Measurements from ENCODE around the gene CRTC1.
A peak's percentile ranks its signal among the peaks of the same experiment; 100 is the strongest.
"Not testable (repeated sequence)": the region's sequence is repeated elsewhere in the genome, so short reads cannot be mapped to it uniquely, and the experiment has no call there.

The CRTC1 gene

GRCh38 chr19:18809149-18809868 is 125.8 kb downstream of the CRTC1 start:
- no peak for DNase-seq

- DNase-seq, result not testable (repeated sequence)
Observed at GRCh38 chr19:18811638-18812037, 128.2 kb downstream of the CRTC1 start.

DNA sequence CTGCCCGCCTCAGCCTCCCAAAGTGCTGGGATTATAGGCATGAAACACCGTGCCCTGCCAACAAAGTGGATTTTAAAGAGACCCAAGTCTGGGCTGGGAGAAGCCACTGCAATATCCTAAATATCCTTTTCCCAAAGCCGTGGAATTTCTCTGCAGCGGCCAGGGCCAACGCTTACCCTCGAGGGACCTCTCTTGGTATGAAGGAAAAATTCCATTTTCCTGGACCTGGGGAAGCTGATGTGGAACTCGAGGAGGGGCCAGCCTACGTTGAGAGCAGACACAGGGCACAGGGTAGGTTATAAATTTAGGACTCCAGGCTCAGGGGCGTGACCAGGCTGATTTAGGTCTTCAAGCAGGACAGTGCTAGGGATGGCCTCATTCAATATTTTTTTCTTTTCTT is 130.6 kb downstream of the CRTC1 start:
- no peak for DNase-seq

GRCh38 chr19:18815673-18816072 is 132.2 kb downstream of the CRTC1 start:
- DNase-seq, result no peak

GRCh38 chr19:18816645-18817044 is 133.2 kb downstream of the CRTC1 start:
- DNase-seq, result not testable (repeated sequence)

DNA sequence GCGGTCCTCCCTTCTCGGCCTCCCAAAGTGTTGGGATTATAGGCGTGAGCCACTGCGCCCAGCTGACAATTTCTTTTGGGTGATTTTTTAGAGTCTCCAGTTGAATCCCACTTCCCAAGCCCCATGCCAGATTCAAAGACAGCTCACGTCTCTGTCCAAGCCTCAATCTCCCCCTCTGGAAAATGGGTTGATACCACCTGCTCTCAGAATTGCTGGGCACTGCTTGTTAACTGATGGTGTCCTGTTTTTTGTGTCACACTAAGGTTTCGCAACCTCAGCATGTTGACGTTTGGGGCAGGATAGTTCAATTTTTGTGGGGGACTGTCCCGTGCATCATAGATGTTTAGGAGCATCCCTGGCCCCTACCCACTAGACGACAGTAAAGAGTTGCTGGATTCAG is 134.1 kb downstream of the CRTC1 start:
- DNase-seq, result no peak

DNA sequence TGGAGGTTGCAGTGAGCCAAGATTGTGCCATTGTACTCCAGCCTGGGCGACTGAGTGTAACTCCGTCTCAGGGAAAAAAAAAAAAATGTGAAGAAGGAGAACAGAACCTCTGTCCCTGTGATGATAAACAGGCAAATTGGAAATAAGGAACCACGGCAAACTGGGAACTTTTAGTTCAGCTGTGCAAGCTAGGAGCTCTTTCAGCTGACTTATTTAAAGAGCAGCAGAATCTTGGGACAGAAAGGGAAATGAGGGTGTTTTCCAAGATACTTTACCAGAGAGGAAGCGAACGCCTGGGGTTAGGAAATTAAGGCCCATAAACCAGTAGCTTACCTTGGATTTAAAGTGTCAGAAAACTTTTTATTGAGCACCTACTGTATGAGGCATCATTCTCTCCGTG is 145.3 kb downstream of the CRTC1 start:
- DNase-seq, result no peak

DNA sequence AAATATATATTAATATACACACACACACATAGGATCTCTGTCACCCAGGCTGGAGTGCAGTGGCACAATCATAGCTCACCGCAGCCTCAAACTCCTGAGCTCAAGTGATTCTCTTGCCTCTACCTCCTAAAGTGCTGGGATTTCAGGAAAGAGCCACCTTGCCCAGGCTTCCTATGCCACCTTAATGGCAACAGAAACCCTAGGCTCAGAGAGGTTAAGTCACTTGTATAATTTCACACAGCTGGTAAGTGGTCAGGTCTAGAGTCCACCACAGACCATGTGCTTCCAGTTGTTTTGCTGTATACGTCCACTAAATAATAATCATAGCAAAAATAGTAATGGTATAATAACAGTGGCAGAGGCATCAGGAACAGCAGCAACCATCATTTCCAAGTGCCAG is 147.0 kb downstream of the CRTC1 start:
- no peak for DNase-seq

DNA sequence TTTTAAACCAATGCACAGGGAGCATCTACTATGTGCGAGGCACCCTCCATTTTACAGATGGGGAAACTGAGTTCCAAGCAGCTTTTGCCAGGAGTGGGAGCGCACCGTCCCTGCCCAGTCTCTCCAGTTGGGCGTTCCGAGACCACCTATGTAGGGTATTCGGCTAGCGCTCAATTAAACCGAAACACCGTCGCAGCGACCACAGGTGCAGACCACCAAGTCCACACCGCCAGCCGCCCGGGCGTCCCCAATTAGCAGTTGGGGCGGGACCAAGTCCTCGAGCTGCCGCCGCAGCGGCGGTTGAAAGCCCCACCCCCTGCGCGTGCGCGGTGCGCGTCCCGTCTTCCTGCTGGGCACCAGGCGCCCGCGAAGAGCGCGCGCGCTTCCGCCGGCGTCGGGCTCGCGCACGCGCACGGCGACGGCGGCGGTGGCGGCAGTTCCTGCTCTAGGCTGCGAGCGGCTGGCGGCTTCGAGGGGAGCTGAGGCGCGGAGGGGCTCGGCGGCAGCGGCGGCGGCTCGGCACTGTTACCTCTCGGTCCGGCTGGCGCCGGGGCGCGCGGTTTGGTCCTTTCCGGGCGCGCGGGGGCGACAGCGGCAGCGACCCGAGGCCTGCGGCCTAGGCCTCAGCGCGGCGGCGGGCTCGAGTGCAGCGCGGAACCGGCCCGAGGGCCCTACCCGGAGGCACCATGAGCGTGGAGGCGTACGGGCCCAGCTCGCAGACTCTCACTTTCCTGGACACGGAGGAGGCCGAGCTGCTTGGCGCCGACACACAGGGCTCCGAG is 148.2 kb downstream of the CRTC1 start, which contains the start of gene UPF1:
UPF1 (plus strand) TSS at position 436 of the 782 bp plus-strand sequence; CDS start at position 687, 251 bp downstream.
- peak; percentile 98 for DNase-seq

Measured in stimulated activated CD4-positive, alpha-beta T cell treated with anti-CD3 and anti-CD28 coated beads, Interleukin-15, amount 100 ng/mL, for 24 hours (primary cell).